OCI-LY7 (cell line): Measurements from ENCODE around the gene CTNNBIP1.

Source experiments
- EZH2phosphoT487 ChIP-seq: fragments of 200-600 bp; sonication (generic); IDR thresholded peaks from 2 replicates; pipeline ENCODE4 v1.6.1; 2018; ENCODE audit warnings: low read depth, borderline replicate concordance, mild to moderate bottlenecking, mixed run types, antibody characterized with exemption, low read length, moderate library complexity, mixed read lengths
- TF ChIP-seq, protein P1 (sequence below): fragments of 200-600 bp; sonication (generic); conservative IDR thresholded peaks from 2 replicates; pipeline ENCODE4 v1.5.1; 2014; ENCODE audit warnings: mild to moderate bottlenecking, antibody characterized with exemption, low read length, moderate library complexity, mixed read lengths

GRCh38 chr1:9835404-9835757 is 74.7 kb downstream of the CTNNBIP1 start:
- TF ChIP-seq, protein P1, sequence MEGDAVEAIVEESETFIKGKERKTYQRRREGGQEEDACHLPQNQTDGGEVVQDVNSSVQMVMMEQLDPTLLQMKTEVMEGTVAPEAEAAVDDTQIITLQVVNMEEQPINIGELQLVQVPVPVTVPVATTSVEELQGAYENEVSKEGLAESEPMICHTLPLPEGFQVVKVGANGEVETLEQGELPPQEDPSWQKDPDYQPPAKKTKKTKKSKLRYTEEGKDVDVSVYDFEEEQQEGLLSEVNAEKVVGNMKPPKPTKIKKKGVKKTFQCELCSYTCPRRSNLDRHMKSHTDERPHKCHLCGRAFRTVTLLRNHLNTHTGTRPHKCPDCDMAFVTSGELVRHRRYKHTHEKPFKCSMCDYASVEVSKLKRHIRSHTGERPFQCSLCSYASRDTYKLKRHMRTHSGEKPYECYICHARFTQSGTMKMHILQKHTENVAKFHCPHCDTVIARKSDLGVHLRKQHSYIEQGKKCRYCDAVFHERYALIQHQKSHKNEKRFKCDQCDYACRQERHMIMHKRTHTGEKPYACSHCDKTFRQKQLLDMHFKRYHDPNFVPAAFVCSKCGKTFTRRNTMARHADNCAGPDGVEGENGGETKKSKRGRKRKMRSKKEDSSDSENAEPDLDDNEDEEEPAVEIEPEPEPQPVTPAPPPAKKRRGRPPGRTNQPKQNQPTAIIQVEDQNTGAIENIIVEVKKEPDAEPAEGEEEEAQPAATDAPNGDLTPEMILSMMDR, result no peak
- no peak for TF ChIP-seq EZH2phosphoT487
